Osteoblast (primary cell): ENCODE results near the gene DNA2. TPM values are rescaled to one million over a fixed set of nuclear protein-coding genes. Genes with fewer than 3 reads are reported as not detected.
"Not testable (repeated sequence)": the region's sequence is repeated elsewhere in the genome, so short reads cannot be mapped to it uniquely, and the experiment has no call there.

Experiments
- DNase-seq: peaks from one replicate; pipeline ENCODE4 v3.0.0; 2011; ENCODE audit warnings: low spot score, mixed read lengths; ENCODE audit not compliant: insufficient read length; ENCODE audit errors: missing footprints
- H2AFZ ChIP-seq: 2 replicates; pipeline ENCODE4 v1.6.0; 2011; ENCODE audit warnings: mild to moderate bottlenecking, low read length
- H3K27ac ChIP-seq: 2 replicates; pipeline ENCODE4 v1.5.1; 2011; ENCODE audit warnings: mild to moderate bottlenecking, low read depth, low read length, moderate library complexity
- H3K27me3 ChIP-seq: 2 replicates; pipeline ENCODE4 v1.6.0; 2012; ENCODE audit warnings: mild to moderate bottlenecking, control low read depth, inconsistent platforms, low read length, moderate library complexity; ENCODE audit not compliant: insufficient read depth
- H3K36me3 ChIP-seq: 2 replicates; pipeline ENCODE4 v1.5.1; 2011; ENCODE audit warnings: mild to moderate bottlenecking, low read length, control low read depth, moderate library complexity; ENCODE audit not compliant: insufficient read depth
- H3K4me1 ChIP-seq: 2 replicates; pipeline ENCODE4 v1.5.1; 2011; ENCODE audit warnings: mild to moderate bottlenecking, low read length, control low read depth, moderate library complexity; ENCODE audit not compliant: insufficient read depth
- H3K4me2 ChIP-seq: 2 replicates; pipeline ENCODE4 v1.6.0; 2011; ENCODE audit warnings: mild to moderate bottlenecking, low read length; ENCODE audit not compliant: insufficient read depth
- H3K4me3 ChIP-seq: fragments of 200-600 bp; sonication (generic); 3 replicates; pipeline ENCODE4 v1.5.1; 2012; ENCODE audit warnings: mild to moderate bottlenecking, low read length, inconsistent platforms; ENCODE audit not compliant: insufficient read depth
- H3K79me2 ChIP-seq: 2 replicates; pipeline ENCODE4 v1.6.0; 2012; ENCODE audit warnings: mild to moderate bottlenecking, low read length, control low read depth, inconsistent platforms; ENCODE audit not compliant: insufficient read depth
- H3K9me3 ChIP-seq: 2 replicates; pipeline ENCODE4 v1.5.1; 2011; ENCODE audit warnings: low read depth, low read length, control low read depth
- H4K20me1 ChIP-seq: 2 replicates; pipeline ENCODE4 v1.6.0; 2012; ENCODE audit warnings: mild to moderate bottlenecking, low read length, control low read depth; ENCODE audit not compliant: insufficient read depth
- CTCF ChIP-seq: IDR thresholded peaks from 2 replicates; pipeline ENCODE4 v1.5.1; 2011; ENCODE audit warnings: mild to moderate bottlenecking, low read depth, low read length, moderate library complexity; ENCODE audit errors: extremely low read depth
- total RNA-seq: library from RNA; depleted of rRNA; stranded (reverse); fragments of >200 nt; gene quantifications from 2 replicates; pipeline ENCODE4 v1.2.3, GENCODE V29; 2012

Gene DNA2
- total RNA-seq, 1 donor: 5.4 TPM

DNA sequence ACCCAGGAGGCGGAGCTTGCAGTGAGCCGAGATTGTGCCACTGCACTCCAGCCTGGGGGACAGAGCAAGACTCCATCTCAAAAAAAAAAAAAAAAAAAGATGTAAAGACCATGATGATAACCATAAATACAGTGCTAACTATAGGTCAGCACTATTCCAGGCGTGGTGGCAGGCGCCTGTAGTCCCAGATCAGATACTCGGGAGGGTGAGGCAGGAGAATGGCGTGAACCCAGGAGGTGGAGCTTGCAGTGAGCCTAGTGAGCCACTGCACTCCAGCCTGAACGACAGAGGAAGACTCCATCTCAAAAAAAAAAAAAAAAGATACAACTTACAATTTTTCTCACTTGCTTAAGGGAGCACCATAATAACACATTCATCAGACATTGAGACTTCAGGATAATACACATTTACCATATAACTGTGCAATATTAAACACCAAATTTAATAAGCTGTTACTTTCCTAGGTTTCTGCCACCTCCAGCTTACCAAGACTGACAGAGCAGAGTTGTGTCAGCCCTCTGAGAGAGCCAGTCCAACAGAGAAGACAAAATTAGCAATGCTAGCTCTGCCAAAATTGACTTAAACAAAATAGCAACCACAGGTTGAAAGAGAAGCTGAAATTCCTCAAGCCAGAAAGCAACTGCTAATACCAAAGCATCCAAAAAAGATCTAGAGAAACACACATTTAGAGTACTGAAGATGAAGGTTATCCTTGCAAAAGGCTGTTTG lies 8.2 kb downstream of the DNA2 start:
- H3K4me2 ChIP-seq: no peak overlapping the region
- H3K79me2 ChIP-seq: no peaks in the 10 kb centered on the region
- H3K4me3 ChIP-seq: no peak overlapping the region
- no peak overlapping the region for H3K27ac ChIP-seq
- H3K36me3 ChIP-seq: peaks cover 6% of the 10 kb centered on the region
- no peak for TF ChIP-seq CTCF
- H2AFZ ChIP-seq: no peak overlapping the region
- peak; percentile 21 for DNase-seq
- H3K27me3 ChIP-seq: no peaks in the 10 kb centered on the region
- H4K20me1 ChIP-seq: no peaks in the 10 kb centered on the region
- H3K9me3 ChIP-seq: no peaks in the 10 kb centered on the region
- no peaks in the 10 kb centered on the region for H3K4me1 ChIP-seq

DNA sequence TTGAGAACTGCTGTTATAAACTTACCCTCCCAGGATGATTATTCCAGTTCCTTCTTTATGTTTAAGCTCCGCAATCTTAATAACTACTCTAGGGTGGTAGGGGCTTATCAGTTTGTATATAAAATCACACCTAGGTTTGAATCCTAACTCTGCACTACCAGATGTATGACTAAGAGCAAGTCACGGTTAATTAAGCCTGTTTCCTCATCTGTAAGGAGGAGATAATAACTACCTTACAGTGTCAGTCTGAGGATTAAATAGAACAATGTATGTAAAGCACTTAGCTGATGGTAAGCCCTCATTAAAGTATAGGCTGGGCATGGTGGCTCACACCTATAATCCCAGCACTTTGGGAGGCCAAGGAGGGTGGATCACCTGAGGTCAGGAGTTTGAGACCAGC lies 9.2 kb downstream of the DNA2 start:
- no peaks in the 10 kb centered on the region for H4K20me1 ChIP-seq
- no peak overlapping the region for H3K4me3 ChIP-seq
- peaks cover 6% of the 10 kb centered on the region for H3K36me3 ChIP-seq
- H3K27ac ChIP-seq: no peak overlapping the region
- no peak overlapping the region for H3K4me2 ChIP-seq
- DNase-seq: peak; percentile 47
- H3K79me2 ChIP-seq: no peaks in the 10 kb centered on the region
- H3K27me3 ChIP-seq: no peaks in the 10 kb centered on the region
- H2AFZ ChIP-seq: no peak overlapping the region
- no peaks in the 10 kb centered on the region for H3K4me1 ChIP-seq
- no peaks in the 10 kb centered on the region for H3K9me3 ChIP-seq
- no peak for TF ChIP-seq CTCF

- Histone ChIP-seq H3K4me3 (no peak overlapping the region), H3K36me3 (peaks cover 10% of the 10 kb centered on the region), H4K20me1 (no peaks in the 10 kb centered on the region), H3K9me3 (no peaks in the 10 kb centered on the region), H3K4me1 (no peaks in the 10 kb centered on the region), H3K27ac (no peak overlapping the region), H3K4me2 (no peak overlapping the region), H3K27me3 (no peaks in the 10 kb centered on the region), H3K79me2 (no peaks in the 10 kb centered on the region), H2AFZ (no peak overlapping the region)
- TF ChIP-seq CTCF: no peak
- no peak for DNase-seq
These were observed 10.7 kb downstream of the DNA2 start for GRCh38 chr10:68461032-68461431.

DNA sequence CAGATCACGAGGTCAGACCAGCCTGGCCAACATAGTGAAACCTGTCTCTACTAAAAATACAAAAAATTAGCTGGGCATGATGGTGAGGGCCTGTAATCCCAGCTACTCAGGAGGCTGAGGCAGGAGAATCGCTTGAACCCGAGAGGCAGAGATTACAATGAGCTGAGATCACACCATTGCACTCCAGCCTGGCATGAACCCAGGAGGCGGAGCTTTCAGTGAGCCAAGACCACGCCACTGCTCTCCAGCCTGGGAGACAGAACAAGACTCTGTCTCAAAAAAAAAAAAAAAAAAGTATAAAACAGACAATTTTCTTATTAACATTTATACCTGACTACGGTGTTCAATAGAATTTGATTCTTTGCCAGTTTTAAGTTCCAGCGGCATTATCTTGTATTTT lies 22.1 kb downstream of the DNA2 start:
- H3K27me3 ChIP-seq, H3K4me1 ChIP-seq, H3K36me3 ChIP-seq, H4K20me1 ChIP-seq, DNase-seq, H3K9me3 ChIP-seq, H3K4me3 ChIP-seq, H3K4me2 ChIP-seq, H2AFZ ChIP-seq, H3K79me2 ChIP-seq, H3K27ac ChIP-seq: not testable (repeated sequence)
